GM12878 (cell line): ENCODE measurements around the gene TTLL11. TPM values are rescaled to one million over a fixed set of nuclear protein-coding genes. Genes with fewer than 3 reads are reported as not detected.

Experiments
- KLF5 ChIP-seq: fragments of 450-650 bp; IDR thresholded peaks from 2 replicates; pipeline ENCODE4 v1.6.1; 2014; ENCODE audit warnings: mild to moderate bottlenecking; ENCODE audit not compliant: partially characterized antibody
- MTA2 ChIP-seq: fragments of 450-650 bp; IDR thresholded peaks from 2 replicates; pipeline ENCODE4 v1.6.1; 2016; ENCODE audit warnings: low read depth, mild to moderate bottlenecking, moderate library complexity
- POU2F2 ChIP-seq: IDR thresholded peaks from 3 replicates; pipeline ENCODE4 v1.6.1; 2011; ENCODE audit warnings: low read depth, mild to moderate bottlenecking, low read length, borderline replicate concordance
- ZBED1 ChIP-seq: IDR thresholded peaks from 2 replicates; pipeline ENCODE4 v1.6.1; 2016; ENCODE audit warnings: borderline replicate concordance
- microRNA-seq: library from miRNA; unstranded; fragments of <30 nt; microRNA quantifications from one replicate; pipeline ENCODE4, GENCODE V29; 2018
- polyA plus RNA-seq, 11 experiments: library from polyadenylated mRNA; depleted of rRNA in 4 of 11; unstranded in 6 of 11; stranded (reverse) in 5 of 11; fragments of >200 nt; fragmentation: Nextera tagmentation in 4 of 11; fragmentation: Illumina TruSeq in 1 of 11; extraction: Ambion mirVana in 4 of 11; extraction: Trizol in 1 of 11; gene quantifications; 1 replicate in 1 of 11; 2 replicates in 10 of 11; pipeline versions ENCODE4 v1.2.1 to v1.2.3, GENCODE V29; 2011 to 2016; ENCODE audit warnings: inconsistent platforms in 2 of 11, missing spikeins in 2 of 11, low read depth in 1 of 11
- small RNA-seq: library from RNA; depleted of rRNA; stranded (forward); fragments of <200 nt; gene quantifications from one replicate; pipeline ENCODE3, GENCODE V24; 2014
- total RNA-seq, 4 experiments: library from RNA; depleted of rRNA in 3 of 4; stranded (reverse); fragments of >200 nt in 3 of 4; fragmentation: Illumina TruSeq in 1 of 4; extraction: Trizol in 1 of 4; gene quantifications; 2 replicates each; pipeline versions ENCODE4 v1.2.1 to v1.2.3, GENCODE V29; 2013 to 2021
- TF ChIP-seq, protein P1 (sequence below): fragments of 450-650 bp; IDR thresholded peaks from 2 replicates; pipeline ENCODE4 v1.6.1; 2017; ENCODE audit warnings: mild to moderate bottlenecking, moderate library complexity
- TF ChIP-seq, protein P2 (sequence below): fragments of 450-650 bp; IDR thresholded peaks from 2 replicates; pipeline ENCODE4 v1.6.1; 2014; ENCODE audit warnings: mild to moderate bottlenecking

Gene TTLL11
- total and polyA plus RNA-seq, 10 of the 15 experiments (the other 5 are each of a cell fraction or from before 2014, with no cell fraction given) = 1.2 to 3.7 (median 2.9) TPM

DNA sequence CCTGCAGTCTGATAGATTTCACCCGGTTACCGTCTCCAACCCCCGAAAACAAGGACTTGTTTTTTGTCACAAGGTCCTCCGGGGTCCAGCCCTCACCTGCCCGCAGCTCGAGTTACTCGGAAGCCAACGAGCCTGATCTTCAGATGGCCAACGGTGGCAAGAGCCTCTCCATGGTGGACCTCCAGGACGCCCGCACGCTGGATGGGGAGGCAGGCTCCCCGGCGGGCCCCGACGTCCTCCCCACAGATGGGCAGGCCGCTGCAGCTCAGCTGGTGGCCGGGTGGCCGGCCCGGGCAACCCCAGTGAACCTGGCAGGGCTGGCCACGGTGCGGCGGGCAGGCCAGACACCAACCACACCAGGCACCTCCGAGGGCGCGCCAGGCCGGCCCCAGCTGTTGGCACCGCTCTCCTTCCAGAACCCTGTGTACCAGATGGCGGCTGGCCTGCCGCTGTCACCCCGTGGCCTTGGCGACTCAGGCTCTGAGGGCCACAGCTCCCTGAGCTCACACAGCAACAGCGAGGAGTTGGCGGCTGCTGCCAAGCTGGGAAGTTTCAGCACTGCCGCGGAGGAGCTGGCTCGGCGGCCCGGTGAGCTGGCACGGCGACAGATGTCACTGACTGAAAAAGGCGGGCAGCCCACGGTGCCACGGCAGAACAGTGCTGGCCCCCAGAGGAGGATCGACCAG lies 320.4 kb downstream of the TTLL11 start (continued):
- TF ChIP-seq, protein P1, sequence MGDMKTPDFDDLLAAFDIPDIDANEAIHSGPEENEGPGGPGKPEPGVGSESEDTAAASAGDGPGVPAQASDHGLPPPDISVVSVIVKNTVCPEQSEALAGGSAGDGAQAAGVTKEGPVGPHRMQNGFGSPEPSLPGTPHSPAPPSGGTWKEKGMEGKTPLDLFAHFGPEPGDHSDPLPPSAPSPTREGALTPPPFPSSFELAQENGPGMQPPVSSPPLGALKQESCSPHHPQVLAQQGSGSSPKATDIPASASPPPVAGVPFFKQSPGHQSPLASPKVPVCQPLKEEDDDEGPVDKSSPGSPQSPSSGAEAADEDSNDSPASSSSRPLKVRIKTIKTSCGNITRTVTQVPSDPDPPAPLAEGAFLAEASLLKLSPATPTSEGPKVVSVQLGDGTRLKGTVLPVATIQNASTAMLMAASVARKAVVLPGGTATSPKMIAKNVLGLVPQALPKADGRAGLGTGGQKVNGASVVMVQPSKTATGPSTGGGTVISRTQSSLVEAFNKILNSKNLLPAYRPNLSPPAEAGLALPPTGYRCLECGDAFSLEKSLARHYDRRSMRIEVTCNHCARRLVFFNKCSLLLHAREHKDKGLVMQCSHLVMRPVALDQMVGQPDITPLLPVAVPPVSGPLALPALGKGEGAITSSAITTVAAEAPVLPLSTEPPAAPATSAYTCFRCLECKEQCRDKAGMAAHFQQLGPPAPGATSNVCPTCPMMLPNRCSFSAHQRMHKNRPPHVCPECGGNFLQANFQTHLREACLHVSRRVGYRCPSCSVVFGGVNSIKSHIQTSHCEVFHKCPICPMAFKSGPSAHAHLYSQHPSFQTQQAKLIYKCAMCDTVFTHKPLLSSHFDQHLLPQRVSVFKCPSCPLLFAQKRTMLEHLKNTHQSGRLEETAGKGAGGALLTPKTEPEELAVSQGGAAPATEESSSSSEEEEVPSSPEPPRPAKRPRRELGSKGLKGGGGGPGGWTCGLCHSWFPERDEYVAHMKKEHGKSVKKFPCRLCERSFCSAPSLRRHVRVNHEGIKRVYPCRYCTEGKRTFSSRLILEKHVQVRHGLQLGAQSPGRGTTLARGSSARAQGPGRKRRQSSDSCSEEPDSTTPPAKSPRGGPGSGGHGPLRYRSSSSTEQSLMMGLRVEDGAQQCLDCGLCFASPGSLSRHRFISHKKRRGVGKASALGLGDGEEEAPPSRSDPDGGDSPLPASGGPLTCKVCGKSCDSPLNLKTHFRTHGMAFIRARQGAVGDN = no peak
- TF ChIP-seq POU2F2 (no peak), KLF5 (no peak), MTA2 (no peak), ZBED1 (no peak)
- TF ChIP-seq, protein P2, sequence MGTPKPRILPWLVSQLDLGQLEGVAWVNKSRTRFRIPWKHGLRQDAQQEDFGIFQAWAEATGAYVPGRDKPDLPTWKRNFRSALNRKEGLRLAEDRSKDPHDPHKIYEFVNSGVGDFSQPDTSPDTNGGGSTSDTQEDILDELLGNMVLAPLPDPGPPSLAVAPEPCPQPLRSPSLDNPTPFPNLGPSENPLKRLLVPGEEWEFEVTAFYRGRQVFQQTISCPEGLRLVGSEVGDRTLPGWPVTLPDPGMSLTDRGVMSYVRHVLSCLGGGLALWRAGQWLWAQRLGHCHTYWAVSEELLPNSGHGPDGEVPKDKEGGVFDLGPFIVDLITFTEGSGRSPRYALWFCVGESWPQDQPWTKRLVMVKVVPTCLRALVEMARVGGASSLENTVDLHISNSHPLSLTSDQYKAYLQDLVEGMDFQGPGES = no peak

Small RNA genes within 50 kb of the gene (microRNA-seq; reads per million reads assigned to microRNA genes)
- not detected for gene MIR4478

Small RNA genes within 50 kb of the gene (small RNA-seq; reads per million reads assigned to genes)
- not detected for gene MIR4478

Other genes with a start within 250 kb of the TTLL11 start
- gene NDUFA8, start 66.5 kb upstream of the TTLL11 start, total RNA-seq (2014; rRNA removed) = 44.9 and 48.4 TPM in 2 replicates
- 54.1 and 56.6 TPM in 2 replicates for gene NDUFA8, start 66.5 kb upstream of the TTLL11 start, total RNA-seq (2014; rRNA removed; fragmentation: Illumina TruSeq; extraction: Trizol)
- 59.1 and 59.2 TPM in 2 replicates for gene NDUFA8, start 66.5 kb upstream of the TTLL11 start, total RNA-seq (2021)
- gene NDUFA8, start 66.5 kb upstream of the TTLL11 start, polyA plus RNA-seq (2011; rRNA removed) = 94.6 and 94.8 TPM in 2 replicates
- 83.3 and 94.3 TPM in 2 replicates for gene NDUFA8, start 66.5 kb upstream of the TTLL11 start, polyA plus RNA-seq (2014; fragmentation: Illumina TruSeq; extraction: Trizol)
- 10 to 100 TPM; 47.3 to 93.8 TPM for gene NDUFA8, start 66.5 kb upstream of the TTLL11 start, polyA plus RNA-seq (2014; fragmentation: Nextera tagmentation; extraction: Ambion mirVana)
- 76.7 and 87.7 TPM in 2 replicates for gene NDUFA8, start 66.5 kb upstream of the TTLL11 start, polyA plus RNA-seq (2014; rRNA removed)
- 100 to 1,000 TPM; 145 to 159 TPM for gene NDUFA8, start 66.5 kb upstream of the TTLL11 start, polyA plus RNA-seq (2016; fragmentation: Nextera tagmentation; extraction: Ambion mirVana)
- not detected in 2 replicates for gene MORN5, start 66.6 kb upstream of the TTLL11 start, total RNA-seq (2014; rRNA removed)
- gene MORN5, start 66.6 kb upstream of the TTLL11 start, total RNA-seq (2014; rRNA removed; fragmentation: Illumina TruSeq; extraction: Trizol) = not detected in 2 replicates
- not detected in 2 replicates for gene MORN5, start 66.6 kb upstream of the TTLL11 start, total RNA-seq (2021)
- not detected in 2 replicates for gene MORN5, start 66.6 kb upstream of the TTLL11 start, polyA plus RNA-seq (2011; rRNA removed)
- gene MORN5, start 66.6 kb upstream of the TTLL11 start, polyA plus RNA-seq (2014; fragmentation: Illumina TruSeq; extraction: Trizol) = not detected in 2 replicates
- not detected for gene MORN5, start 66.6 kb upstream of the TTLL11 start, polyA plus RNA-seq (2014; fragmentation: Nextera tagmentation; extraction: Ambion mirVana)
- gene MORN5, start 66.6 kb upstream of the TTLL11 start, polyA plus RNA-seq (2014; rRNA removed) = not detected in 2 replicates
- not detected for gene MORN5, start 66.6 kb upstream of the TTLL11 start, polyA plus RNA-seq (2016; fragmentation: Nextera tagmentation; extraction: Ambion mirVana)
- not detected in 2 replicates for gene LHX6, start 135.6 kb upstream of the TTLL11 start, total RNA-seq (2014; rRNA removed)
- gene LHX6, start 135.6 kb upstream of the TTLL11 start, total RNA-seq (2014; rRNA removed; fragmentation: Illumina TruSeq; extraction: Trizol) = not detected in 2 replicates
- not detected in 2 replicates for gene LHX6, start 135.6 kb upstream of the TTLL11 start, total RNA-seq (2021)
- gene LHX6, start 135.6 kb upstream of the TTLL11 start, polyA plus RNA-seq (2011; rRNA removed) = not detected in 2 replicates
- gene LHX6, start 135.6 kb upstream of the TTLL11 start, polyA plus RNA-seq (2014; fragmentation: Illumina TruSeq; extraction: Trizol) = not detected in 2 replicates
- gene LHX6, start 135.6 kb upstream of the TTLL11 start, polyA plus RNA-seq (2014; fragmentation: Nextera tagmentation; extraction: Ambion mirVana) = not detected
- gene LHX6, start 135.6 kb upstream of the TTLL11 start, polyA plus RNA-seq (2014; rRNA removed) = not detected in 2 replicates
- gene LHX6, start 135.6 kb upstream of the TTLL11 start, polyA plus RNA-seq (2016; fragmentation: Nextera tagmentation; extraction: Ambion mirVana) = not detected
- 6.4 and 7.9 TPM in 2 replicates for gene RBM18, start 171.5 kb upstream of the TTLL11 start, total RNA-seq (2014; rRNA removed)
- gene RBM18, start 171.5 kb upstream of the TTLL11 start, total RNA-seq (2014; rRNA removed; fragmentation: Illumina TruSeq; extraction: Trizol) = 10.3 and 10.5 TPM in 2 replicates
- gene RBM18, start 171.5 kb upstream of the TTLL11 start, total RNA-seq (2021) = 18.2 and 18.6 TPM in 2 replicates
- 36.9 and 59.3 TPM in 2 replicates for gene RBM18, start 171.5 kb upstream of the TTLL11 start, polyA plus RNA-seq (2011; rRNA removed)
- gene RBM18, start 171.5 kb upstream of the TTLL11 start, polyA plus RNA-seq (2014; fragmentation: Illumina TruSeq; extraction: Trizol) = 23.8 and 25.6 TPM in 2 replicates
- 10 to 100 TPM; 41.0 to 42.2 TPM for gene RBM18, start 171.5 kb upstream of the TTLL11 start, polyA plus RNA-seq (2014; fragmentation: Nextera tagmentation; extraction: Ambion mirVana)
- 10.9 and 11.5 TPM in 2 replicates for gene RBM18, start 171.5 kb upstream of the TTLL11 start, polyA plus RNA-seq (2014; rRNA removed)
- gene RBM18, start 171.5 kb upstream of the TTLL11 start, polyA plus RNA-seq (2016; fragmentation: Nextera tagmentation; extraction: Ambion mirVana) = 10 to 100 TPM; 42.9 to 46.8 TPM
- gene MRRF, start 171.6 kb upstream of the TTLL11 start, total RNA-seq (2014; rRNA removed) = 74.9 and 75.1 TPM in 2 replicates
- 75.4 and 80.5 TPM in 2 replicates for gene MRRF, start 171.6 kb upstream of the TTLL11 start, total RNA-seq (2014; rRNA removed; fragmentation: Illumina TruSeq; extraction: Trizol)
- gene MRRF, start 171.6 kb upstream of the TTLL11 start, total RNA-seq (2021) = 55.7 and 64.8 TPM in 2 replicates
- 111 and 123 TPM in 2 replicates for gene MRRF, start 171.6 kb upstream of the TTLL11 start, polyA plus RNA-seq (2011; rRNA removed)
- gene MRRF, start 171.6 kb upstream of the TTLL11 start, polyA plus RNA-seq (2014; fragmentation: Illumina TruSeq; extraction: Trizol) = 112 and 152 TPM in 2 replicates
- gene MRRF, start 171.6 kb upstream of the TTLL11 start, polyA plus RNA-seq (2014; fragmentation: Nextera tagmentation; extraction: Ambion mirVana) = 10 to 100 TPM; 75.2 to 95.3 TPM
- gene MRRF, start 171.6 kb upstream of the TTLL11 start, polyA plus RNA-seq (2014; rRNA removed) = 75.3 and 87.4 TPM in 2 replicates
- gene MRRF, start 171.6 kb upstream of the TTLL11 start, polyA plus RNA-seq (2016; fragmentation: Nextera tagmentation; extraction: Ambion mirVana) = 10 to 100 TPM; 72.5 to 77.5 TPM